ENCODE data around the gene KIF14.

DNA sequence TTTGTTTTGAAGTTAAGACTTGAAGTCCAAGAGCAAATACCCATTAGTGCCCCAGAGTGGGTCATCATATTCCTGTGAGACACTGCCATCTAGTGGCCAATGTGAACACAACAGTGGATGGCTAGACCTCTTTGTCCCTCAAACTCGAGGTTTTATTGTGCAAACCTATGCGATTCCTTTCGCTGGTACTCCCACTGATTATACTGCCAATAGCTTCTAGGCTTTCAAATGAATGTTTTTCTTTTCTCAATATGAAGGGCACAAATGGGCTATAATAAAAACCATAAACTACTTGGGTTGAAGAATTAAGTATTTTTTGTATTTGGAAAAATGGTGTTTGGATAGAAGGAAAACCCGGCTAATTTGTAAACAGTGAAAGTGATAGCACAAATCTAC lies 110.3 kb downstream of the KIF14 start:
- TF ChIP-seq, protein P1, sequence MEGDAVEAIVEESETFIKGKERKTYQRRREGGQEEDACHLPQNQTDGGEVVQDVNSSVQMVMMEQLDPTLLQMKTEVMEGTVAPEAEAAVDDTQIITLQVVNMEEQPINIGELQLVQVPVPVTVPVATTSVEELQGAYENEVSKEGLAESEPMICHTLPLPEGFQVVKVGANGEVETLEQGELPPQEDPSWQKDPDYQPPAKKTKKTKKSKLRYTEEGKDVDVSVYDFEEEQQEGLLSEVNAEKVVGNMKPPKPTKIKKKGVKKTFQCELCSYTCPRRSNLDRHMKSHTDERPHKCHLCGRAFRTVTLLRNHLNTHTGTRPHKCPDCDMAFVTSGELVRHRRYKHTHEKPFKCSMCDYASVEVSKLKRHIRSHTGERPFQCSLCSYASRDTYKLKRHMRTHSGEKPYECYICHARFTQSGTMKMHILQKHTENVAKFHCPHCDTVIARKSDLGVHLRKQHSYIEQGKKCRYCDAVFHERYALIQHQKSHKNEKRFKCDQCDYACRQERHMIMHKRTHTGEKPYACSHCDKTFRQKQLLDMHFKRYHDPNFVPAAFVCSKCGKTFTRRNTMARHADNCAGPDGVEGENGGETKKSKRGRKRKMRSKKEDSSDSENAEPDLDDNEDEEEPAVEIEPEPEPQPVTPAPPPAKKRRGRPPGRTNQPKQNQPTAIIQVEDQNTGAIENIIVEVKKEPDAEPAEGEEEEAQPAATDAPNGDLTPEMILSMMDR (conservative IDR thresholded peaks at IDR 0.05; ENCODE audit: low read depth, low read length): peak; percentile 96
- no peak for TF ChIP-seq EZH2 (IDR thresholded peaks at IDR 0.05; ENCODE audit: borderline replicate concordance, low read depth, low read length, poor library complexity, severe bottlenecking)
